Spleen (tissue), 7 donors: ENCODE measurements around the gene CHST4.

Experiments used
- CTCF ChIP-seq, 11 experiments: fragments of 200-600 bp in 7 of 11; fragments of 450-650 bp in 4 of 11; sonication (generic) in 4 of 11; IDR thresholded peaks in 8 of 11; conservative IDR thresholded peaks in 3 of 11; 1 replicate in 7 of 11; 2 replicates in 4 of 11; pipeline versions ENCODE4 v1.4.0 to v1.8.0; 2016 to 2021; ENCODE audit warnings: antibody characterized with exemption in 11 of 11, inconsistent platforms in 4 of 11, mild to moderate bottlenecking in 1 of 11
- POLR2A ChIP-seq, 3 donors: fragments of 450-650 bp; IDR thresholded peaks; one replicate each; pipeline ENCODE4 v1.5.1; 2017; ENCODE audit warnings: antibody characterized with exemption in 3 of 3, mild to moderate bottlenecking in 1 of 3
- POLR2AphosphoS5 ChIP-seq, 3 donors: sonication (generic); formaldehyde crosslinking; IDR thresholded peaks; one replicate each; pipeline ENCODE4 v1.5.1; 2017; ENCODE audit warnings: antibody characterized with exemption in 3 of 3
- donor health status: DM: no; HTN: no; CAD: no; lungs with moderate emphysema.
- donor health status: DM: no; HTN: no; CAD: no.
- donor health status: DM: no; HTN: no; CAD: no.

- TF ChIP-seq CTCF (IDR thresholded peaks at IDR 0.05 in 8 of 11, conservative IDR thresholded peaks at IDR 0.05 in 3 of 11) (no peak), POLR2A (IDR thresholded peaks at IDR 0.05) (no peak), POLR2AphosphoS5 (IDR thresholded peaks at IDR 0.05) (no peak)
Measured at GRCh38 chr16:71528257-71528656, 2.0 kb downstream of the CHST4 start.
